Activated CD8-positive, alpha-beta T cell treated with anti-CD3 and anti-CD28 coated beads for 36 hours (primary cell): ENCODE results near the gene THOC6. TPM values are rescaled to one million over a fixed set of nuclear protein-coding genes. Genes with fewer than 3 reads are reported as not detected.

Experiments
- ATAC-seq: fragments of 200-7000 bp; cut with Tn5 transposase; one replicate; pipeline ENCODE4 v1.10.0; 2021; ENCODE audit warnings: mild to moderate bottlenecking, moderate library complexity
- CTCF ChIA-PET: fragments of 350-600 bp; sonication (Branson Sonifier 250); formaldehyde crosslinking; loops from one replicate; lab custom pipeline; 2021; ENCODE audit warnings: antibody characterized with exemption; lab: Charles Lee
- POLR2A ChIA-PET: fragments of 350-600 bp; sonication (Branson Sonifier 250); formaldehyde crosslinking; loops from one replicate; lab custom pipeline; 2021; ENCODE audit warnings: antibody characterized with exemption; lab: Charles Lee
- DNase-seq: peaks from one replicate; pipeline ENCODE4 v3.0.0-alpha.2; 2020
- H3K27ac Mint-ChIP-seq: one replicate; pipeline ENCODE4 v1.8.0; 2021; ENCODE audit warnings: mild to moderate bottlenecking, mixed read lengths
- H3K27me3 Mint-ChIP-seq: one replicate; pipeline ENCODE4 v1.8.0; 2021; ENCODE audit warnings: mixed read lengths
- H3K36me3 Mint-ChIP-seq: one replicate; pipeline ENCODE4 v1.8.0; 2021; ENCODE audit warnings: low read depth, mixed read lengths
- H3K4me1 Mint-ChIP-seq: one replicate; pipeline ENCODE4 v1.8.0; 2021; ENCODE audit warnings: low read depth, mixed read lengths
- H3K4me3 Mint-ChIP-seq: one replicate; pipeline ENCODE4 v1.8.0; 2021; ENCODE audit warnings: mild to moderate bottlenecking, moderate library complexity, mixed read lengths
- H3K9me3 Mint-ChIP-seq: one replicate; pipeline ENCODE4 v1.8.0; 2021; ENCODE audit warnings: mixed read lengths
- intact Hi-C: fragments of 100-400 bp; cut with micrococcal nuclease; formaldehyde crosslinking; loops from one replicate; pipeline ENCODE4 v1.10.0; 2022
- total RNA-seq, 2 experiments: library from RNA; stranded (reverse); gene quantifications; one replicate each; pipeline ENCODE4 v1.2.3, GENCODE V29; 2021
- TF ChIP-seq, protein P1 (sequence below): fragments of 200-600 bp; IDR thresholded peaks from one replicate; pipeline ENCODE4 v1.8.0; 2022; ENCODE audit warnings: antibody characterized with exemption, mild to moderate bottlenecking

Gene THOC6
- total RNA-seq, 2 experiments from 2014 or later = 55.4 to 56.6 TPM

DNA sequence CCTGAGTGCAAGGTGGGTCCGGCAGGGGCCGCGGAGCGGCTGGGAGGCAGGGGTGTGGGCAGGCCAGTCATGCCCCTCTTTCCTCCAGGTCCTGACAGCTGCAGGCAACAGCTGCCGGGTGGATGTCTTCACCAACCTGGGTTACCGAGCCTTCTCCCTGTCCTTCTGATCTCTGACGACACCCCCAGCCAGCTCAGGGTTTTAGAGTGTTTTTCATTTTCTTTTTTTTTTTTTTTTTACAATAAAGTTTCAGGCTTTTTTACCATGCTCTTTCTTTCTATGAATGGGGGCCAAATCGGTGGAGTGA lies 3.6 kb downstream of the THOC6 start:
- DNase-seq (no peak), ATAC-seq (no peak)
- intact Hi-C loops = no loop called here
- Mint-ChIP-seq H3K4me3 (no peak overlapping the region), H3K27me3 (peaks cover 26% of the 10 kb centered on the region), H3K36me3 (peaks cover 14% of the 10 kb centered on the region), H3K27ac (no peak overlapping the region), H3K4me1 (peaks cover 40% of the 10 kb centered on the region), H3K9me3 (no peaks in the 10 kb centered on the region)
- CTCF ChIA-PET = interaction anchor here (0.8 to 10.2 kb wide), 29 partner anchors 6 to 143 kb away, joined by 3 to 135 read pairs (median 8); partner anchors contain the start of genes CLDN6, HCFC1R1, THOC6 and TNFRSF12A
- TF ChIP-seq, protein P1, sequence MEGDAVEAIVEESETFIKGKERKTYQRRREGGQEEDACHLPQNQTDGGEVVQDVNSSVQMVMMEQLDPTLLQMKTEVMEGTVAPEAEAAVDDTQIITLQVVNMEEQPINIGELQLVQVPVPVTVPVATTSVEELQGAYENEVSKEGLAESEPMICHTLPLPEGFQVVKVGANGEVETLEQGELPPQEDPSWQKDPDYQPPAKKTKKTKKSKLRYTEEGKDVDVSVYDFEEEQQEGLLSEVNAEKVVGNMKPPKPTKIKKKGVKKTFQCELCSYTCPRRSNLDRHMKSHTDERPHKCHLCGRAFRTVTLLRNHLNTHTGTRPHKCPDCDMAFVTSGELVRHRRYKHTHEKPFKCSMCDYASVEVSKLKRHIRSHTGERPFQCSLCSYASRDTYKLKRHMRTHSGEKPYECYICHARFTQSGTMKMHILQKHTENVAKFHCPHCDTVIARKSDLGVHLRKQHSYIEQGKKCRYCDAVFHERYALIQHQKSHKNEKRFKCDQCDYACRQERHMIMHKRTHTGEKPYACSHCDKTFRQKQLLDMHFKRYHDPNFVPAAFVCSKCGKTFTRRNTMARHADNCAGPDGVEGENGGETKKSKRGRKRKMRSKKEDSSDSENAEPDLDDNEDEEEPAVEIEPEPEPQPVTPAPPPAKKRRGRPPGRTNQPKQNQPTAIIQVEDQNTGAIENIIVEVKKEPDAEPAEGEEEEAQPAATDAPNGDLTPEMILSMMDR = no peak
- POLR2A ChIA-PET = interaction anchor here (0.8 to 1.8 kb wide), 7 partner anchors 11 to 102 kb away, joined by 3 to 6 read pairs (median 4); partner anchors contain the start of genes KREMEN2 and PAQR4

GRCh38 chr16:3027983-3028715 lies 4.3 kb downstream of the THOC6 start:
- ChIA-PET POLR2A (interaction anchor here (0.7 to 1.8 kb wide), 8 partner anchors 10 to 101 kb away, joined by 3 to 6 read pairs (median 4); partner anchors contain the start of genes KREMEN2 and PAQR4), CTCF (interaction anchor here (0.6 to 10.2 kb wide), 43 partner anchors 7 to 794 kb away, joined by 3 to 135 read pairs (median 5); partner anchors contain the start of genes CLDN6, HCFC1R1, PKMYT1 and THOC6)
- Mint-ChIP-seq H3K27me3 (peaks cover 33% of the 10 kb centered on the region), H3K36me3 (peaks cover 14% of the 10 kb centered on the region), H3K4me3 (peak overlapping the region; percentile 32), H3K27ac (no peak overlapping the region), H3K9me3 (no peaks in the 10 kb centered on the region), H3K4me1 (peaks cover 35% of the 10 kb centered on the region)
- DNase-seq (peak; percentile 91), ATAC-seq (peak; percentile 44)
- intact Hi-C loops = no loop called here
- TF ChIP-seq, protein P1 = peak; percentile 91

DNA sequence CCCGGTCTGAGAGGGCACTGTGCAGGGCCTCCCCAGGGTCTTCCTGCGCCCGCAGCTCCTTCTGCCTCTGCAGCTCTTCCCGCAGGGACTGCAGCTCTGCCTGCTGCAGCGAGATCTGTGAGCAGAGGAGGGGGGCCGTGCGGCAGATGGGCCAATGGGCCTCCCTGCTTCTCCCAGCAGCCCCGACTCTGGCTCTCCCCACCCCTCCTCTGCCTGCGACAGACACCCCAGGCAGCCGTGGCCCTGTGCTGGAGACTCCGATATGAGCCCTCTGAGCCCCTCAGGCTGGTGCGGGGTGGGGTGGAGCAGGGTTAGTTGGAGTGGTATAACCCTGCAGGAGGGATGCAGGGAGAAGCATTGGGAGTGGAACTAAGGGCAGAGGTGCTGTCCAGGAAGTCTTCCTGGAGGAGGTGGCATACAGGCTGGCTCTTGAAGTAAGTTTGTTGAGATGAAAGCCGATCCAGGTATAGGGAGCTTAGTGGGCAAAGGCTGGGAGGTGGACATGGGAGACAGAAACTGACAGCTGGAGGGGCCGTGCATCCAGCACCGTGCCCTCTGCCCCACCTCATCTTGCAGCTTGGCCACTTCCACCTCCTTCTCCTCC lies 5.0 kb downstream of the THOC6 start:
- H3K36me3 Mint-ChIP-seq = peaks cover 14% of the 10 kb centered on the region

GRCh38 chr16:3029491-3030221 lies 5.8 kb downstream of the THOC6 start:
- H3K27ac Mint-ChIP-seq = no peak overlapping the region
- H3K36me3 Mint-ChIP-seq = peaks cover 12% of the 10 kb centered on the region
- DNase-seq (peak; percentile 79), ATAC-seq (peak; percentile 60)
- intact Hi-C loops = no loop called here
- H3K9me3 Mint-ChIP-seq = no peaks in the 10 kb centered on the region
- ChIA-PET CTCF (interaction anchor here (0.9 to 10.2 kb wide), 19 partner anchors 9 to 247 kb away, joined by 3 to 135 read pairs (median 9); partner anchors contain the start of genes CLDN6, HCFC1R1, THOC6 and TNFRSF12A), POLR2A (interaction anchor here (0.9 to 2.1 kb wide), 5 partner anchors 9 to 95 kb away, joined by 3 to 6 read pairs (median 4); partner anchors contain the start of gene TNFRSF12A)
- peak overlapping the region; percentile 66 for H3K4me3 Mint-ChIP-seq
- TF ChIP-seq, protein P1 = no peak
- H3K4me1 Mint-ChIP-seq = peaks cover 27% of the 10 kb centered on the region
- H3K27me3 Mint-ChIP-seq = peaks cover 44% of the 10 kb centered on the region

More for the DNA sequence above, 5.0 kb downstream of the THOC6 start:
- POLR2A ChIA-PET = interaction anchor here (0.7 to 2.1 kb wide), 9 partner anchors 8 to 824 kb away, joined by 3 to 6 read pairs (median 4); partner anchors contain the start of gene TNFRSF12A
- TF ChIP-seq, protein P1 = no peak
- no peak for ATAC-seq
- CTCF ChIA-PET = interaction anchor here (0.7 to 10.2 kb wide), 38 partner anchors 8 to 248 kb away, joined by 3 to 135 read pairs (median 6); partner anchors contain the start of genes CLDN6, HCFC1R1, PKMYT1 and THOC6
- no peak for DNase-seq
- intact Hi-C loops = no loop called here
- no peak overlapping the region for H3K27ac Mint-ChIP-seq
- H3K27me3 Mint-ChIP-seq = peaks cover 40% of the 10 kb centered on the region
- peaks cover 30% of the 10 kb centered on the region for H3K4me1 Mint-ChIP-seq
- H3K4me3 Mint-ChIP-seq = peak overlapping the region; percentile 66
- H3K9me3 Mint-ChIP-seq = no peaks in the 10 kb centered on the region
